Aorta (tissue), 5 donors: ENCODE data around the gene CYP2C18. TPM values are rescaled to one million over a fixed set of nuclear protein-coding genes. Genes with fewer than 3 reads are reported as not detected.
"Not testable (repeated sequence)": the region's sequence is repeated elsewhere in the genome, so short reads cannot be mapped to it uniquely, and the experiment has no call there.

Experiments used
- ATAC-seq: fragments of 200-7000 bp; cut with Tn5 transposase; one replicate; pipeline ENCODE4 v1.9.1; 2022; ENCODE audit warnings: moderate library complexity; ENCODE audit not compliant: low FRiP score
- DNase-seq, 2 donors: peaks; one replicate each; pipeline ENCODE4 v3.0.0-alpha.2; 2020
- H3K27ac ChIP-seq, 2 donors: one replicate each; pipeline ENCODE4 v1.5.1; 2013; ENCODE audit warnings: low read length in 2 of 2, mild to moderate bottlenecking in 2 of 2, moderate library complexity in 2 of 2, control low read depth in 1 of 2, inconsistent platforms in 1 of 2, low read depth in 1 of 2
- H3K27me3 ChIP-seq, 2 donors: one replicate each; pipeline ENCODE4 v1.6.1; 2013; ENCODE audit warnings: control low read depth in 1 of 2, low read length in 1 of 2, mild to moderate bottlenecking in 1 of 2, moderate library complexity in 1 of 2; ENCODE audit not compliant: insufficient read depth in 2 of 2, control insufficient read depth in 1 of 2
- H3K36me3 ChIP-seq, 2 donors: one replicate each; pipeline ENCODE4 v1.6.1; 2013; ENCODE audit warnings: control low read depth in 1 of 2, low read length in 1 of 2, mild to moderate bottlenecking in 1 of 2; ENCODE audit not compliant: insufficient read depth in 2 of 2, control insufficient read depth in 1 of 2
- H3K4me1 ChIP-seq, 2 donors: one replicate each; pipeline ENCODE4 v1.6.1; 2013; ENCODE audit warnings: low read length in 2 of 2, control low read depth in 1 of 2, mild to moderate bottlenecking in 1 of 2, moderate library complexity in 1 of 2; ENCODE audit not compliant: insufficient read depth in 2 of 2, control insufficient read depth in 1 of 2
- H3K4me3 ChIP-seq, 2 donors: one replicate each; pipeline ENCODE4 v1.5.1; 2013; ENCODE audit warnings: low read length in 2 of 2, control low read depth in 1 of 2, mild to moderate bottlenecking in 1 of 2
- H3K9me3 ChIP-seq: one replicate; pipeline ENCODE4 v1.6.1; 2013; ENCODE audit warnings: mild to moderate bottlenecking, low read length; ENCODE audit not compliant: control insufficient read depth
- WGBS, 2 donors: extraction: QIAGEN DNeasy Blood & Tissue Kit; methylation state at CpG; one replicate each; pipeline ENCODE4 v1.1.7; 2013; 5-methylcytosine and 5-hydroxymethylcytosine counted together
- intact Hi-C, 2 donors: fragments of 100-400 bp; cut with DNase I; formaldehyde crosslinking; loops; one replicate each; pipeline versions ENCODE4 v1.14.2 to v1.15.0; 2022
- long read RNA-seq, 2 donors: library from polyadenylated mRNA; unstranded; transcript quantifications; one replicate each; pipeline ENCODE4 v2.0.0, GENCODE V29; 2020 to 2021
- polyA plus RNA-seq, 2 donors: library from polyadenylated mRNA; stranded (reverse); fragments of 200-250 nt; gene quantifications; one replicate each; pipeline ENCODE4 v1.2.3, GENCODE V29; 2013
- total RNA-seq, 2 donors: library from RNA; stranded (reverse); fragmentation: NEBNext Ultra II Directional; extraction: Animal tissue kit (Norgen Biotek cat#: 25700); gene quantifications; one replicate each; pipeline ENCODE4 v1.2.1, GENCODE V29; 2021
- donor health status: healthy with polysubstance abuse.
- donor health status: Bipolar disorder and iron deficiency.
- donor health status: DM: no; HTN: no; CAD: no.
- donor health status: DM: no; HTN: no; CAD: no.
- donor health status: DM: yes; HTN: yes; CAD: no.

The CYP2C18 gene
- total RNA-seq (not detected), polyA plus RNA-seq (1 to 10 TPM in 1 of 2 donors, not detected in 1; 5.9 TPM)
- long read RNA-seq, donor 1: 0 reads
- long read RNA-seq, donor 2: 0 reads

DNA sequence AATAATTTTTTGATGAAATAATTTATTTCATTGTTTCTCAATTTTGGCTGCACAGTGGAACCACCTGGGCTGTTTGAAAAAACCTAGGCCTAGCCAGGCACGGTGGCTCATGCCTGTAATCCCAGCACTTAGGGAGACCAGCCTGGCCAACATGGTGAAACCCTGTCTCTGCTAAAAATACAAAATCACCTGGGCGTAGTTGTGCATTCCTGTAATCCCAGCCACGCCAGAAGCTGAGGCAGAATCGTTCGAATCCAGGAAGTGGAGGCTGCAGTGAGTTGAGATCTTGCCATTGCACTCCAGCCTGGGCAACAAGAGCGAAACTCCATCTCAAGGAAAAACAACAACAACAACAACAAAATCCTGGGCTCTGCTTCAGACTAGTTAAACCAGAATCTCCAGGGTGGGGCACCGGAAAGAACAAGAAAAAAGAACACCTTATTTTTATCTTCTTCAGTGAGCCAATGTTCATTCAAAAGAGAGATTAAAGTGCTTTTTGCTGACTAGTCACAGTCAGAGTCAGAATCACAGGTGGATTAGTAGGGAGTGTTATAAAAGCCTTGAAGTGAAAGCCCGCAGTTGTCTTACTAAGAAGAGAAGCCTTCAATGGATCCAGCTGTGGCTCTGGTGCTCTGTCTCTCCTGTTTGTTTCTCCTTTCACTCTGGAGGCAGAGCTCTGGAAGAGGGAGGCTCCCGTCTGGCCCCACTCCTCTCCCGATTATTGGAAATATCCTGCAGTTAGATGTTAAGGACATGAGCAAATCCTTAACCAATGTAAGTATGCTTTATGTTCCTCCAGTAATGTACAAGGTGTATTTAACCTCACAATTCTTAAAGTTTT, at the start of gene CYP2C18:
Gene CYP2C18 (plus strand): TSS at position 516 of the 841 bp plus-strand sequence. CDS start 91 bp downstream, at position 607.
- Histone ChIP-seq H3K36me3 (no peaks in the 10 kb centered on the region), H3K27ac (no peak within 1 kb of the TSS), H3K9me3 (no peaks in the 10 kb centered on the region), H3K4me1 (no peaks in the 10 kb centered on the region), H3K4me3 (no peak within 1 kb of the TSS), H3K27me3 (no peaks in the 10 kb centered on the region)
- intact Hi-C loops: no loop called here
- ATAC-seq (no peak), DNase-seq (no peak)
- 76 to 84% methylated on average over 10 of the region's 10 CpGs for WGBS, 2 donors

DNA sequence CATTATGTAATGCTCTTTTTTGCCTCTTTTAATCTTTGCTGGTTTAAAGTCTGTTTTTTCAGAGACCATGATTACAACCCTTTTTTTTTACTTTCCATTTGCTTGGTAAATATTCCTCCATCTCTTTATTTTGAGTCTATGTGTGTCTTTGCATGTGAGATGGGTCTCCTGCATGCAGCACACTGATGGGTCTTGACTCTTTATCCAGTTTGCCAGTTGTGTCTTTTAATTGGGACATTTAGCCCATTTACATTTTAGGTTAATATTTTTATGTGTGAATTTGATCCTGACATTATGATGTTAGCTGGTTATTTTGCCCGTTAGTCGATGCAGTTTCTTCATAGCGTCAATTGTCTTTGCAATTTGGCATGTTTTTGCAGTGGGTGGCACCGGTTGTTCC, 45.4 kb upstream of the CYP2C18 start:
- H3K27me3 ChIP-seq, ATAC-seq, intact Hi-C loops, H3K9me3 ChIP-seq, H3K36me3 ChIP-seq, H3K27ac ChIP-seq, H3K4me1 ChIP-seq, H3K4me3 ChIP-seq, DNase-seq: not testable (repeated sequence)
- WGBS, 2 donors: 96 to 97% methylated on average over 4 of the region's 4 CpGs

DNA sequence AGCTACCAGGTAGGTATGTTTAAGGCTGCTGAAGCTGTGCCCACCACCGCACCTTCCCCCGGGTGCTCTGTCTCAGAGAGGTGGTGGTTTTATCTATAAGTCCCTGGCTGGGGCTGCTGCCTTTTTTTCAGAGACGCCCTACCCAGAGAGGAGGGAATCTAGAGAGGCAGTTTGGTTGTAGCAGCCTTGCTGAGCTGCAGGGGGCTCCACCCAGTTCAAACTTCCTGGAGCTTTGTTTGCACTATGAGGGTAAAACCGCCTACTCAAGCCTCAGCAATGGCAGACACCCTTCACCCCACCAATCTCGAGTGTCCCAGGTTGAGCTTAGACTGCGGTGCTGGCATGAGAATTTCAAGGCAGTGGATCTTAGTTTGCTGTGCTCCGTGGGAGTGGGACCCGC, 43.6 kb upstream of the CYP2C18 start:
- no peak for ATAC-seq
- intact Hi-C loops: no loop called here
- Histone ChIP-seq H3K4me3 (no peak overlapping the region), H3K9me3 (peaks cover 3% of the 10 kb centered on the region), H3K27ac (no peak overlapping the region), H3K27me3 (no peaks in the 10 kb centered on the region), H3K4me1 (no peaks in the 10 kb centered on the region), H3K36me3 (no peaks in the 10 kb centered on the region)
- WGBS, 2 donors: 87 to 89% methylated on average over 8 of the region's 8 CpGs
- no peak for DNase-seq

DNA sequence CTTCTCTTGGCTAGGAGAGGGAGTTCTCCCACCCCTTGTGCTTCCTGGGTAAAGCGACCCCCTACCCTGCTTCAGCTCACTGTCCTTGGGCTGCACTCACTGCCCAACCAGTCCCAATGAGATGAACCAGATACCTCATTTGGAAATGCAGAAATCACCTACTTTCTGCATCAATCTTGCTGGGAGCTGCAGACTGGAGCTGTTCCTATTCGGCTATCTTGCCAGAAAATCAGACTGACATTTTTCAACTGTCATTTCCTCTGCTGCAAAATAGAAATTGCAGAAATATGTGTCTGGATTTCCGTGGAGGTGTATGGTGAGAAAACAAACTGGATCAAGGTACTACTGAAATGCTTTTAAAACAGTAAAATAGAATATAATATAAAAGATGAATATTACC, 43.0 kb upstream of the CYP2C18 start:
- Histone ChIP-seq H3K36me3 (no peaks in the 10 kb centered on the region), H3K27me3 (no peaks in the 10 kb centered on the region), H3K27ac (no peak overlapping the region), H3K4me1 (no peaks in the 10 kb centered on the region), H3K9me3 (peaks cover 3% of the 10 kb centered on the region), H3K4me3 (no peak overlapping the region)
- 10 to 15% methylated on average over 3 of the region's 3 CpGs for WGBS, 2 donors
- ATAC-seq (no peak), DNase-seq (no peak)
- intact Hi-C loops: no loop called here

DNA sequence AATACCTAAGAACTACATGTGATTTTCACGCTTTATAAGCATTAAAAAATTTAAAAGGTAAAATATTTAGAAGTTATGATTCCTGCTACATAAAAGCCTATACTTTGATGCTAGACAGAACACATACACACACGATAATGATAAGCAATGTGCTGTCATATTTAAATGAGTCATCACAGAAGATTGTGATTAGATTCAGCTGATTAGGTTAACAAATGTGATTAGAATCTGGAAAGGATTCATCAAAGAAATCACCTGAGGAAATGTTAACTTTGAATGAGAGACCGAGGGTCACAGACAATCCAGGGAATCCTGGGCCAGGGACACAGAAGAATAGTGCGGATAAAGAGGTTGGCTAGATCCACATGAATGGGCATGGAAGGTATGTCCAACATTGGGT, 42.0 kb upstream of the CYP2C18 start:
- H3K4me1 ChIP-seq: no peaks in the 10 kb centered on the region
- H3K9me3 ChIP-seq: peaks cover 3% of the 10 kb centered on the region
- intact Hi-C loops: no loop called here
- no peak overlapping the region for H3K27ac ChIP-seq
- 64 to 65% methylated on average over 4 of the region's 4 CpGs for WGBS, 2 donors
- H3K27me3 ChIP-seq: no peaks in the 10 kb centered on the region
- no peak overlapping the region for H3K4me3 ChIP-seq
- ATAC-seq: no peak
- no peak for DNase-seq
- no peaks in the 10 kb centered on the region for H3K36me3 ChIP-seq

DNA sequence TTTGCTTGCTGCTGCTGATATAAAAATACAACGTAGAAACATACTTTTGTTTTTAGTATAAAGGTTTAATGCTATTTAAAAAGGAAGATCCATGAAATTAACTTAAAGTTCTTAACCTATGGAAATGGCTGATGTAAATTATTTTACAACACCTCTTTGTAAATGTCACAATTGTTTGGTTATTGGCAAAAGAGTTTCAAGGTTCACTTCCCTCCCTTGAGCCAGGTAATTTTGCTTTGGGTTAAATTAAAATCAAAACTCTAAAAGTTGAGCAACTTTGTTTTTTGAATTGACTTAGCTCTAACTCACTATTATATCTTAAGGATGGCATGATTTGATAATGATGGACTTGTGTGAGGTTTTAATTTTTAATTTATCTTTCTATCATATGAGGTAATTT, 39.2 kb upstream of the CYP2C18 start:
- 52 to 53% methylated on average over 1 of the region's 1 CpG for WGBS, 2 donors
- intact Hi-C loops: no loop called here
- H3K4me1 ChIP-seq: no peaks in the 10 kb centered on the region
- no peak overlapping the region for H3K27ac ChIP-seq
- DNase-seq (no peak), ATAC-seq (no peak)
- H3K36me3 ChIP-seq: no peaks in the 10 kb centered on the region
- H3K9me3 ChIP-seq: peaks cover 5% of the 10 kb centered on the region
- H3K4me3 ChIP-seq: no peak overlapping the region
- H3K27me3 ChIP-seq: no peaks in the 10 kb centered on the region

DNA sequence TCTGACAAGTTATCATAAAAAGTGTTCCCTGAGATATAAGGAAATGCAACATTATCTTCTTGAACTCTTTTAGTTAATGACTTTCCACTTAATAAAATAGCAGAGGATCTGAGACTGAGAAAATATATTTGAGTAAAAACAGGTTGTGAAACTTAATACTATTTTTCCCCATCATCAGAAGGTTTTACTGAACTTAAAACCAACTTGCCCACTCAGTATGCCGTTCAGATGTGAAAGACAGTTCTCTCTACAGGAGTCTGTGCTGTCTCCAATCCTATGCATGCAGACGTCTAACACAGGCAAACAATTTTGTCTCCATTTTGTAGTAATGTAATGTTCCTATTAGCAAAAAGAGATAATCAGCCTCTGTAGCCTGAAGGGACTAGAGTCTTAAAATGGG, 38.2 kb upstream of the CYP2C18 start:
- intact Hi-C loops: no loop called here
- WGBS, 2 donors: 31 to 58% methylated on average over 2 of the region's 2 CpGs
- no peak overlapping the region for H3K27ac ChIP-seq
- H3K9me3 ChIP-seq: peaks cover 2% of the 10 kb centered on the region
- H3K27me3 ChIP-seq: no peaks in the 10 kb centered on the region
- H3K4me1 ChIP-seq: no peaks in the 10 kb centered on the region
- no peaks in the 10 kb centered on the region for H3K36me3 ChIP-seq
- H3K4me3 ChIP-seq: no peak overlapping the region
- DNase-seq (no peak), ATAC-seq (no peak)

DNA sequence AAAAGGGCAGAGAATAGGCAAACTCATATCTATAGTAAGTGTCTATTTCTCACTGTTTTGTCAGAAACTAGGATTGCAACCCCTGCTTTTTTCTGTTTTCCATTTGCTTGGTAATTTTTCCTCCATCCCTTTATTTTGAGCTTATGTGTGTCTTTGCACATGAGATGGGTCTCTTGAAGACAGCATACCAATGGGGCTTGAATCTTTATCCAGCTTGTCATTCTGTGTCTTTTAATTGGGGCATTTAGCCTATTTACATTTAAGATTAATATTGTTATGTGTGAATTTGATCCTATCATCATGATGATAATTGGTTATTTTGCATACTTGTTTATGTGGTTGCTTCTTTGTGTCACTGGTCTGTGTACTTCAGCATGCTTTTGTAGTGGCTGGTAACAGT, 28.3 kb upstream of the CYP2C18 start:
- DNase-seq, H3K27ac ChIP-seq, H3K4me3 ChIP-seq, intact Hi-C loops, H3K36me3 ChIP-seq, H3K9me3 ChIP-seq, H3K27me3 ChIP-seq, H3K4me1 ChIP-seq, ATAC-seq: not testable (repeated sequence)

DNA sequence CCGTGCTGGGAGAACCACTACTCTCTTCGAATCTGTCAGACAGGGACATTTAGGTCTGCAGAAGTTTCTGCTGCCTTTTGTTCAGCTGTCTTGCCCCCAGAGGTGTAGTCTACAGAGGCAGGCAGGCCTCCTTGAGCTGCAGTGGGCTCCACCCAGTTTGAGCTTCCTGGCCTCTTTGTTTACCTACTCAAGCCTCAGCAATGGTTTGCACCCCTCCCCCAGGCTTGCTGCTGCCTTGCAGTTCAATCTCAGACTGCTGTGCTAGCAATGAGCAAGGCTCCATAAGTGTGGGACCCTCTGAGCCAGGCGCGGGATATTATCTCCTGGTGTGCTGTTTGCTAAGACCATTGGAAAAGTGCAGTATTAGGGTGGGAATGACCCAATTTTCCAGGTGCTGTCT, 20.5 kb upstream of the CYP2C18 start:
- WGBS, 2 donors: 75 to 86% methylated on average over 4 of the region's 4 CpGs
- H3K9me3 ChIP-seq, ATAC-seq, DNase-seq, H3K27ac ChIP-seq, H3K36me3 ChIP-seq, intact Hi-C loops, H3K27me3 ChIP-seq, H3K4me3 ChIP-seq, H3K4me1 ChIP-seq: not testable (repeated sequence)
